ENCODE measurements around the gene GLRX. TPM values are rescaled to one million over a fixed set of nuclear protein-coding genes. Genes with fewer than 3 reads are reported as not detected.

GLRX gene
- polyA plus RNA-seq, 2 of the 4 experiments (the other 2 are of a cell fraction), result 106 to 329 TPM

DNA sequence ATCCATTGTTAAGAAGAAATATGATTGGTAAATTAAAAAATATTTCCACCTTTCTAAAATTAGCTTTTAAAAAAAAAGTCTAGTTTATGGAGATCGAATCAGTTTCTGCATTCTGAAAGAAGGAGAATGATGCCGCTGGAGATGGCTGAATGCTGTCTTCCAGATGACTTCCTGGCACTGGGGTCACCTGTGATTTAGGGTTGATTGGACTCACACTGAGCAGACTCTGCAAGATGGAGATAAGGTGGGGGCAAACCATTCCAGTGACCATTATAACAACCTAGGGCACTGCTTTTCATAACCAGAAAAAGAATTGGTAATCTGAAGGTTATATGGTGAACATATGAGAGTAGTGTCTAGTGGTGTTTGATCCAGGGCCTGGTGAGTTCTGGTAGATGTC is 50.6 kb downstream of the GLRX start:
- H3K4me3 ChIP-seq, result no peak overlapping the region
- no peak overlapping the region for H3K4me2 ChIP-seq
- no peak for DNase-seq (ENCODE audit: low read depth in 1 of 2, low spot score in 1 of 2)
- CTCF ChIA-PET, result interaction anchor here (0.6 to 5.9 kb wide), 5 partner anchors 11 to 108 kb away, joined by 3 to 64 read pairs (median 3); no protein-coding TSS in a partner anchor
- TF ChIP-seq HEYL (CRISPR knock-in tag; IDR thresholded peaks at IDR 0.05) (no peak), MAX (IDR thresholded peaks at IDR 0.05) (no peak), E2F6 (IDR thresholded peaks at IDR 0.05; ENCODE audit: borderline replicate concordance, low read depth) (no peak), PHF8 (IDR thresholded peaks at IDR 0.05; ENCODE audit: borderline replicate concordance, low read depth) (no peak), POLR2AphosphoS2 (conservative IDR thresholded peaks at IDR 0.05; ENCODE audit: low read length) (no peak), ESRRA (IDR thresholded peaks at IDR 0.05; ENCODE audit: borderline replicate concordance, low read length) (no peak), ZFP36 (IDR thresholded peaks at IDR 0.05; ENCODE audit: borderline replicate concordance, partially characterized antibody) (no peak), POLR2A (IDR thresholded peaks at IDR 0.05; ENCODE audit: low read length) (no peak)
- TF ChIP-seq, protein P1, sequence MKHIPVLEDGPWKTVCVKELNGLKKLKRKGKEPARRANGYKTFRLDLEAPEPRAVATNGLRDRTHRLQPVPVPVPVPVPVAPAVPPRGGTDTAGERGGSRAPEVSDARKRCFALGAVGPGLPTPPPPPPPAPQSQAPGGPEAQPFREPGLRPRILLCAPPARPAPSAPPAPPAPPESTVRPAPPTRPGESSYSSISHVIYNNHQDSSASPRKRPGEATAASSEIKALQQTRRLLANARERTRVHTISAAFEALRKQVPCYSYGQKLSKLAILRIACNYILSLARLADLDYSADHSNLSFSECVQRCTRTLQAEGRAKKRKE (CRISPR knock-in tag; IDR thresholded peaks at IDR 0.05; ENCODE audit: low read depth), result no peak
- POLR2A ChIA-PET, result no interaction called here
- H3K27ac ChIP-seq, result no peak overlapping the region
- no peak for FAIRE-seq
- ATAC-seq, result no peak
- no peaks in the 10 kb centered on the region for H3K9me3 ChIP-seq
- H3K4me1 ChIP-seq, result peaks cover 14% of the 10 kb centered on the region
- WGBS (ENCODE audit: missing lambda C conversion rate), result 97% methylated on average over 2 of the region's 2 CpGs

- Histone ChIP-seq H3K4me3 (no peak overlapping the region), H3K9me3 (no peaks in the 10 kb centered on the region), H3K27ac (no peak overlapping the region), H3K4me1 (peaks cover 14% of the 10 kb centered on the region), H3K4me2 (no peak overlapping the region)
- ChIA-PET CTCF (interaction anchor here (1.0 to 5.9 kb wide), 5 partner anchors 11 to 126 kb away, joined by 3 to 64 read pairs (median 5); no protein-coding TSS in a partner anchor), POLR2A (no interaction called here)
- FAIRE-seq (no peak), DNase-seq (ENCODE audit: low read depth in 1 of 2, low spot score in 1 of 2) (no peak), ATAC-seq (no peak)
- WGBS (ENCODE audit: missing lambda C conversion rate), result 81% methylated on average over 8 of the region's 8 CpGs
- TF ChIP-seq RCOR1 (IDR thresholded peaks at IDR 0.05; ENCODE audit: low read depth, low read length), result no peak
- TF ChIP-seq JUNB (IDR thresholded peaks at IDR 0.05), result no peak
- TF ChIP-seq ZSCAN20 (CRISPR knock-in tag; IDR thresholded peaks at IDR 0.05), result no peak
- TF ChIP-seq BHLHE40 (IDR thresholded peaks at IDR 0.05; ENCODE audit: low read depth, low read length), result no peak
- no peak for TF ChIP-seq RARB (CRISPR knock-in tag; IDR thresholded peaks at IDR 0.05)
- no peak for TF ChIP-seq MAZ (IDR thresholded peaks at IDR 0.05; ENCODE audit: borderline replicate concordance, low read depth, low read length)
- no peak for TF ChIP-seq HOXB13 (CRISPR knock-in tag; IDR thresholded peaks at IDR 0.05; ENCODE audit: low read depth)
- no peak for TF ChIP-seq JUN (IDR thresholded peaks at IDR 0.05)
- TF ChIP-seq PHF8 (IDR thresholded peaks at IDR 0.05; ENCODE audit: borderline replicate concordance, low read depth), result no peak
- TF ChIP-seq, protein P2, sequence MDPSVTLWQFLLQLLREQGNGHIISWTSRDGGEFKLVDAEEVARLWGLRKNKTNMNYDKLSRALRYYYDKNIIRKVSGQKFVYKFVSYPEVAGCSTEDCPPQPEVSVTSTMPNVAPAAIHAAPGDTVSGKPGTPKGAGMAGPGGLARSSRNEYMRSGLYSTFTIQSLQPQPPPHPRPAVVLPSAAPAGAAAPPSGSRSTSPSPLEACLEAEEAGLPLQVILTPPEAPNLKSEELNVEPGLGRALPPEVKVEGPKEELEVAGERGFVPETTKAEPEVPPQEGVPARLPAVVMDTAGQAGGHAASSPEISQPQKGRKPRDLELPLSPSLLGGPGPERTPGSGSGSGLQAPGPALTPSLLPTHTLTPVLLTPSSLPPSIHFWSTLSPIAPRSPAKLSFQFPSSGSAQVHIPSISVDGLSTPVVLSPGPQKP (IDR thresholded peaks at IDR 0.05; ENCODE audit: low read depth, low read length), result no peak
- TF ChIP-seq SREBF2 (IDR thresholded peaks at IDR 0.05), result no peak
- no peak for TF ChIP-seq SMC3 (IDR thresholded peaks at IDR 0.05)
- TF ChIP-seq ZNF302 (CRISPR knock-in tag; IDR thresholded peaks at IDR 0.05), result no peak
- no peak for TF ChIP-seq HES2 (IDR thresholded peaks at IDR 0.05)
- no peak for TF ChIP-seq FOXS1 (CRISPR knock-in tag; IDR thresholded peaks at IDR 0.05)
- TF ChIP-seq HMGXB4 (CRISPR knock-in tag; IDR thresholded peaks at IDR 0.05; ENCODE audit: borderline replicate concordance), result no peak
- TF ChIP-seq HEYL (CRISPR knock-in tag; IDR thresholded peaks at IDR 0.05), result no peak
- no peak for TF ChIP-seq POLR2AphosphoS2 (conservative IDR thresholded peaks at IDR 0.05; ENCODE audit: low read length)
- TF ChIP-seq MAX (IDR thresholded peaks at IDR 0.05), result no peak
Observed at GRCh38 chr5:95770830-95771708, 51.5 kb downstream of the GLRX start.

Measured in A549 (cell line).